SU-DHL-6 (cell line): ENCODE data around the gene PHF24.

Experiments
- H2AFZ ChIP-seq: fragments of 200-600 bp; sonication (generic); 2 replicates; pipeline ENCODE4 v1.6.1; 2014; ENCODE audit warnings: low read depth, mild to moderate bottlenecking, moderate library complexity, mixed read lengths, antibody characterized with exemption, low read length; ENCODE audit not compliant: severe bottlenecking
- H3F3A ChIP-seq: fragments of 200-600 bp; shearing (Covaris generic); 2 replicates; pipeline ENCODE4 v1.6.0; 2016; ENCODE audit warnings: antibody characterized with exemption, mild to moderate bottlenecking; ENCODE audit not compliant: insufficient read depth
- H3K27ac ChIP-seq: fragments of 200-600 bp; sonication (generic); 2 replicates; pipeline ENCODE4 v1.5.1; 2016; ENCODE audit warnings: low read depth, mild to moderate bottlenecking, low read length, moderate library complexity, mixed read lengths
- H3K27me3 ChIP-seq: fragments of 200-600 bp; sonication (generic), shearing (Covaris generic); 2 replicates; pipeline ENCODE4 v1.6.0; 2014; ENCODE audit warnings: mild to moderate bottlenecking, low read length
- H3K36me3 ChIP-seq: fragments of 200-600 bp; sonication (generic); 2 replicates; pipeline ENCODE4 v1.6.1; 2014; ENCODE audit warnings: mild to moderate bottlenecking, low read length, mixed read lengths
- H3K4me2 ChIP-seq: fragments of 300-600, 200-600 bp; shearing (Covaris generic), sonication (generic); 2 replicates; pipeline ENCODE4 v1.6.0; 2014; ENCODE audit warnings: low read length, low read depth, mild to moderate bottlenecking; ENCODE audit not compliant: poor library complexity, severe bottlenecking
- H3K4me3 ChIP-seq: fragments of 200-600 bp; sonication (generic); 2 replicates; pipeline ENCODE4 v1.5.1; 2014; ENCODE audit warnings: antibody characterized with exemption, low read length, mild to moderate bottlenecking, mixed read lengths; ENCODE audit not compliant: insufficient read depth, poor library complexity, severe bottlenecking
- H3K79me2 ChIP-seq: fragments of 200-600 bp; sonication (generic); 2 replicates; pipeline ENCODE4 v1.6.1; 2014; ENCODE audit warnings: mild to moderate bottlenecking, low read length, moderate library complexity; ENCODE audit not compliant: insufficient read depth
- H3K9ac ChIP-seq: fragments of 200-600 bp; sonication (generic); 2 replicates; pipeline ENCODE4 v1.7.0; 2014; ENCODE audit warnings: mild to moderate bottlenecking, low read length
- H3K9me2 ChIP-seq: fragments of 200-600 bp; sonication (generic); replicated peaks from 2 replicates; pipeline ENCODE4 v1.6.1; 2014; ENCODE audit warnings: low read length; ENCODE audit not compliant: insufficient read depth
- H3K9me3 ChIP-seq: fragments of 200-600 bp; sonication (generic); 2 replicates; pipeline ENCODE4 v1.6.1; 2014; ENCODE audit warnings: low read length, mixed read lengths; ENCODE audit not compliant: insufficient read depth
- H4K20me1 ChIP-seq: fragments of 200-600 bp; sonication (generic); 2 replicates; pipeline ENCODE4 v1.6.1; 2014; ENCODE audit warnings: low read depth, mild to moderate bottlenecking, antibody characterized with exemption, low read length, moderate library complexity, mixed read lengths
- CTCF ChIP-seq: fragments of 200-600 bp; sonication (generic); IDR thresholded peaks from one replicate; pipeline ENCODE4 v1.5.1; 2017; ENCODE audit warnings: antibody characterized with exemption, mild to moderate bottlenecking, low read length, moderate library complexity; ENCODE audit not compliant: insufficient read depth, poor library complexity, severe bottlenecking
- EZH2phosphoT487 ChIP-seq: fragments of 200-600 bp; sonication (generic), shearing (Covaris generic); conservative IDR thresholded peaks from 2 replicates; pipeline ENCODE4 v1.6.1; 2018; ENCODE audit warnings: mild to moderate bottlenecking, antibody characterized with exemption, low read length, moderate library complexity, mixed read lengths

PHF24 gene

GRCh38 chr9:34985311-34985899 lies 27.3 kb downstream of the PHF24 start:
- Histone ChIP-seq H2AFZ (no peak overlapping the region), H3K36me3 (no peaks in the 10 kb centered on the region), H3K79me2 (no peaks in the 10 kb centered on the region), H3K9me3 (no peaks in the 10 kb centered on the region), H3K4me3 (no peak overlapping the region), H3K27ac (no peak overlapping the region), H3K27me3 (no peaks in the 10 kb centered on the region), H3K9me2 (no peaks in the 10 kb centered on the region), H3F3A (no peaks in the 10 kb centered on the region), H3K9ac (no peak overlapping the region), H4K20me1 (no peaks in the 10 kb centered on the region), H3K4me2 (no peak overlapping the region)
- peak; percentile 98 for TF ChIP-seq CTCF
- no peak for TF ChIP-seq EZH2phosphoT487

GRCh38 chr9:34986540-34987047 lies 28.5 kb downstream of the PHF24 start:
- Histone ChIP-seq H2AFZ (no peak overlapping the region), H3K27ac (no peak overlapping the region), H3K4me2 (no peak overlapping the region), H3F3A (no peaks in the 10 kb centered on the region), H3K79me2 (no peaks in the 10 kb centered on the region), H3K36me3 (no peaks in the 10 kb centered on the region), H4K20me1 (no peaks in the 10 kb centered on the region), H3K9me2 (no peaks in the 10 kb centered on the region), H3K4me3 (no peak overlapping the region), H3K27me3 (no peaks in the 10 kb centered on the region), H3K9me3 (no peaks in the 10 kb centered on the region), H3K9ac (no peak overlapping the region)
- TF ChIP-seq EZH2phosphoT487 (no peak), CTCF (no peak)

- no peaks in the 10 kb centered on the region for H3K79me2 ChIP-seq
- H3K9ac ChIP-seq, result no peak overlapping the region
- TF ChIP-seq EZH2phosphoT487 (no peak), CTCF (no peak)
- no peak overlapping the region for H2AFZ ChIP-seq
- no peaks in the 10 kb centered on the region for H4K20me1 ChIP-seq
- no peak overlapping the region for H3K4me3 ChIP-seq
- H3K9me3 ChIP-seq, result no peaks in the 10 kb centered on the region
- H3K27me3 ChIP-seq, result no peaks in the 10 kb centered on the region
- H3K9me2 ChIP-seq, result no peaks in the 10 kb centered on the region
- H3K4me2 ChIP-seq, result no peak overlapping the region
- no peaks in the 10 kb centered on the region for H3K36me3 ChIP-seq
- no peaks in the 10 kb centered on the region for H3F3A ChIP-seq
- H3K27ac ChIP-seq, result no peak overlapping the region
These were observed 29.2 kb downstream of the PHF24 start for GRCh38 chr9:34987160-34987901.
